AG09319 (cell line): Measurements from ENCODE around the gene GSE1.

Experiments
- DNase-seq: peaks from one replicate; pipeline ENCODE4 v3.0.0-alpha.2; 2010; ENCODE audit warnings: low read depth; ENCODE audit errors: extremely low read depth
- CTCF ChIP-seq: IDR thresholded peaks from 2 replicates; pipeline ENCODE4 v1.5.1; 2011; ENCODE audit warnings: low read depth, mild to moderate bottlenecking, inconsistent platforms, low read length, moderate library complexity

The GSE1 gene

GRCh38 chr16:85638695-85639409 is 25.7 kb downstream of the GSE1 start:
- no peak for DNase-seq

GRCh38 chr16:85639529-85640253 is 26.6 kb downstream of the GSE1 start:
- no peak for DNase-seq
- no peak for TF ChIP-seq CTCF

More at GRCh38 chr16:85638695-85639409, 25.7 kb downstream of the GSE1 start:
- no peak for TF ChIP-seq CTCF

- no peak for DNase-seq
- no peak for TF ChIP-seq CTCF
These were observed 27.1 kb downstream of the GSE1 start for GRCh38 chr16:85640254-85640558.

- DNase-seq: no peak
- TF ChIP-seq CTCF: no peak
These were observed 27.5 kb downstream of the GSE1 start for GRCh38 chr16:85640585-85640984.

GRCh38 chr16:85641305-85641704 is 28.2 kb downstream of the GSE1 start:
- no peak for DNase-seq
- TF ChIP-seq CTCF: no peak

GRCh38 chr16:85641776-85642176 is 28.7 kb downstream of the GSE1 start:
- no peak for DNase-seq

More at GRCh38 chr16:85641776-85642176, 28.7 kb downstream of the GSE1 start:
- TF ChIP-seq CTCF: no peak
